PFSK-1 (cell line): Measurements from ENCODE around the gene KCNA1.

Experiments
- POLR2AphosphoS5 ChIP-seq: IDR thresholded peaks from 2 replicates; pipeline ENCODE4 v1.6.1; 2012; ENCODE audit warnings: low read depth, mild to moderate bottlenecking, control low read depth, low read length, moderate library complexity
- SIN3A ChIP-seq: IDR thresholded peaks from 2 replicates; pipeline ENCODE4 v1.6.1; 2012; ENCODE audit warnings: mild to moderate bottlenecking, low read length, moderate library complexity, borderline replicate concordance; ENCODE audit not compliant: insufficient read depth

- TF ChIP-seq SIN3A: no peak
- no peak for TF ChIP-seq POLR2AphosphoS5
Measured at GRCh38 chr12:4908684-4909409, 858 bp upstream of the KCNA1 start.
